Liver (tissue), 3 donors: Measurements from ENCODE around the gene GABBR2.

Experiments
- HNF4A ChIP-seq, 2 donors: conservative IDR thresholded peaks; 2 replicates each; pipeline ENCODE4 v1.6.1; 2016; ENCODE audit warnings: antibody characterized with exemption in 2 of 2, mild to moderate bottlenecking in 2 of 2
- YY1 ChIP-seq: IDR thresholded peaks from 2 replicates; pipeline ENCODE4 v1.6.1; 2016; ENCODE audit warnings: antibody characterized with exemption, mild to moderate bottlenecking
- TF ChIP-seq, protein P1 (sequence below): fragments of 150-350 bp; IDR thresholded peaks from 2 replicates; pipeline ENCODE4 v1.5.1; 2017; ENCODE audit warnings: improper control_type of control experiment, low read depth, low read length; ENCODE audit not compliant: missing input control
- donor health status: healthy.
- donor health status: healthy.

DNA sequence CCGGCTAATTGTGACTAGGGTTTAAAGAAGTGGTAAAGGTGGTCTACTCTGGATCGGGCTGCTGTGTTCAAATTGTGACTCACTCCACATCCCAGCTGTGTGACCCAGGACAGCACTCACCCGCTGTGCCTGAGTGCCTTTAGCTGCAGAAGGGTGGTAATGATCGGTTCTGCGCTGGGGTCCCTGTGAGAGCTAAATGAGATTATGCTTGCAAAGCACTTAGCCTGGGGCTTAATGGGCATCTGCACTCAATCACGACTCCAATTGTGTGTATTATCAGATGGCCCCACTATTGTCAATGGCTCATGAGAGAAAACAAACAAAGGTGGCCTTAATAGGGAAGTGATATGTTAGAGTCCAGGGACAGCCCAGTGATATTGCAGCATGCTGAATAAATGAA lies 428.2 kb downstream of the GABBR2 start:
- TF ChIP-seq, protein P1, sequence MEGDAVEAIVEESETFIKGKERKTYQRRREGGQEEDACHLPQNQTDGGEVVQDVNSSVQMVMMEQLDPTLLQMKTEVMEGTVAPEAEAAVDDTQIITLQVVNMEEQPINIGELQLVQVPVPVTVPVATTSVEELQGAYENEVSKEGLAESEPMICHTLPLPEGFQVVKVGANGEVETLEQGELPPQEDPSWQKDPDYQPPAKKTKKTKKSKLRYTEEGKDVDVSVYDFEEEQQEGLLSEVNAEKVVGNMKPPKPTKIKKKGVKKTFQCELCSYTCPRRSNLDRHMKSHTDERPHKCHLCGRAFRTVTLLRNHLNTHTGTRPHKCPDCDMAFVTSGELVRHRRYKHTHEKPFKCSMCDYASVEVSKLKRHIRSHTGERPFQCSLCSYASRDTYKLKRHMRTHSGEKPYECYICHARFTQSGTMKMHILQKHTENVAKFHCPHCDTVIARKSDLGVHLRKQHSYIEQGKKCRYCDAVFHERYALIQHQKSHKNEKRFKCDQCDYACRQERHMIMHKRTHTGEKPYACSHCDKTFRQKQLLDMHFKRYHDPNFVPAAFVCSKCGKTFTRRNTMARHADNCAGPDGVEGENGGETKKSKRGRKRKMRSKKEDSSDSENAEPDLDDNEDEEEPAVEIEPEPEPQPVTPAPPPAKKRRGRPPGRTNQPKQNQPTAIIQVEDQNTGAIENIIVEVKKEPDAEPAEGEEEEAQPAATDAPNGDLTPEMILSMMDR, result no peak
- TF ChIP-seq YY1 (no peak), HNF4A (conservative IDR thresholded peaks at IDR 0.05) (no peak)
